IMR-90 (cell line): ENCODE data around the gene PRMT1. TPM values are rescaled to one million over a fixed set of nuclear protein-coding genes. Genes with fewer than 3 reads are reported as not detected.

Experiments
- ATAC-seq: fragments of 200-7000 bp; cut with Tn5 transposase; 2 replicates; pipeline ENCODE4 v1.9.1; 2020; ENCODE audit warnings: low read depth, mild to moderate bottlenecking, moderate library complexity
- BruUV-seq: library from RNA; stranded (reverse); fragments of 400-500 nt; replicated peaks from 2 replicates; lab custom pipeline; 2021; lab: Mats Ljungman, UMichigan
- CTCF ChIA-PET: fragments of 300-600 bp; formaldehyde crosslinking; extraction: SDS; loops from one replicate; lab custom pipeline; 2021; ENCODE audit warnings: antibody characterized with exemption; lab: Yijun Ruan, JAX
- POLR2A ChIA-PET: fragments of 300-600 bp; sonication (Branson Sonifier 250); formaldehyde crosslinking; loops from one replicate; lab custom pipeline; 2022; ENCODE audit warnings: antibody characterized with exemption; ENCODE audit not compliant: unreplicated experiment; lab: Charles Lee
- DNase-seq: peaks from one replicate; pipeline ENCODE4 v3.0.0; 2013
- H2AFZ ChIP-seq: replicated peaks from 2 replicates; pipeline ENCODE3; 2013; ENCODE audit warnings: low read length, mild to moderate bottlenecking; ENCODE audit not compliant: poor library complexity
- H2AK5ac ChIP-seq: 2 replicates; pipeline ENCODE4 v1.6.1; 2013; ENCODE audit warnings: low read depth, low read length, inconsistent platforms
- H2AK9ac ChIP-seq: replicated peaks from 2 replicates; pipeline ENCODE3; 2013; ENCODE audit warnings: mild to moderate bottlenecking, low read depth, low read length, moderate library complexity; ENCODE audit not compliant: poor library complexity
- H2BK120ac ChIP-seq: 2 replicates; pipeline ENCODE4 v1.6.1; 2013; ENCODE audit warnings: low read depth, low read length, inconsistent platforms
- H2BK15ac ChIP-seq: 3 replicates; pipeline ENCODE4 v1.6.1; 2013; ENCODE audit warnings: low read depth, low read length, inconsistent platforms
- H2BK20ac ChIP-seq: 2 replicates; pipeline ENCODE4 v1.6.1; 2013; ENCODE audit warnings: low read depth, mild to moderate bottlenecking, inconsistent platforms, low read length, moderate library complexity
- H2BK5ac ChIP-seq: 2 replicates; pipeline ENCODE4 v1.6.1; 2013; ENCODE audit warnings: mild to moderate bottlenecking, low read depth, low read length, inconsistent platforms; ENCODE audit not compliant: poor library complexity, severe bottlenecking
- H3K14ac ChIP-seq: replicated peaks from 2 replicates; pipeline ENCODE4 v1.6.1; 2013; ENCODE audit warnings: low read depth, low read length, inconsistent platforms
- H3K18ac ChIP-seq: 2 replicates; pipeline ENCODE4 v1.6.1; 2013; ENCODE audit warnings: low read depth, low read length, control low read depth
- H3K23ac ChIP-seq: 2 replicates; pipeline ENCODE4 v1.6.1; 2013; ENCODE audit warnings: low read depth, low read length, inconsistent platforms
- H3K27ac ChIP-seq: 2 replicates; pipeline ENCODE4 v1.5.1; 2013; ENCODE audit warnings: mild to moderate bottlenecking, control low read depth, low read length; ENCODE audit not compliant: insufficient read depth
- H3K27me3 ChIP-seq: 2 replicates; pipeline ENCODE4 v1.6.1; 2013; ENCODE audit warnings: low read length; ENCODE audit not compliant: control insufficient read depth, insufficient read depth
- H3K36me3 ChIP-seq: 2 replicates; pipeline ENCODE4 v1.6.1; 2013; ENCODE audit warnings: low read length, mixed read lengths; ENCODE audit not compliant: control insufficient read depth, insufficient read depth
- H3K4ac ChIP-seq: 2 replicates; pipeline ENCODE4 v1.6.1; 2013; ENCODE audit warnings: low read depth, low read length, inconsistent platforms
- H3K4me1 ChIP-seq: 2 replicates; pipeline ENCODE4 v1.6.1; 2013; ENCODE audit warnings: low read length, mixed read lengths; ENCODE audit not compliant: control insufficient read depth, insufficient read depth
- H3K4me2 ChIP-seq: 2 replicates; pipeline ENCODE4 v1.6.1; 2013; ENCODE audit warnings: low read depth, mild to moderate bottlenecking, control low read depth, low read length, moderate library complexity
- H3K4me3 ChIP-seq: 2 replicates; pipeline ENCODE4 v1.5.1; 2013; ENCODE audit warnings: low read depth, mild to moderate bottlenecking, control low read depth, low read length, moderate library complexity; ENCODE audit not compliant: insufficient read depth
- H3K56ac ChIP-seq: 2 replicates; pipeline ENCODE4 v1.6.1; 2013; ENCODE audit warnings: low read length, inconsistent platforms; ENCODE audit not compliant: insufficient read depth; ENCODE audit errors: extremely low read depth
- H3K79me1 ChIP-seq, 2 experiments: 2 replicates each; pipeline ENCODE4 v1.6.1; 2013; ENCODE audit warnings: low read length in 2 of 2, inconsistent platforms in 1 of 2, low read depth in 1 of 2
- H3K9ac ChIP-seq: 2 replicates; pipeline ENCODE4 v1.6.1; 2013; ENCODE audit warnings: low read depth, low read length, control low read depth
- H3K9me1 ChIP-seq: 2 replicates; pipeline ENCODE4 v1.6.1; 2013; ENCODE audit warnings: low read length, inconsistent platforms; ENCODE audit not compliant: insufficient read depth
- H3K9me3 ChIP-seq: 2 replicates; pipeline ENCODE4 v1.6.1; 2013; ENCODE audit warnings: low read length; ENCODE audit not compliant: control insufficient read depth, insufficient read depth
- H4K20me1 ChIP-seq: 2 replicates; pipeline ENCODE4 v1.6.1; 2013; ENCODE audit warnings: low read length, inconsistent platforms; ENCODE audit not compliant: insufficient read depth
- H4K5ac ChIP-seq: 2 replicates; pipeline ENCODE4 v1.6.1; 2013; ENCODE audit warnings: mild to moderate bottlenecking, low read depth, low read length, control low read depth
- H4K8ac ChIP-seq, 2 experiments: 2 replicates each; pipeline ENCODE4 v1.6.1; 2013; ENCODE audit warnings: low read depth in 2 of 2, low read length in 2 of 2, control low read depth in 1 of 2, inconsistent platforms in 1 of 2
- H4K91ac ChIP-seq: 2 replicates; pipeline ENCODE4 v1.6.1; 2013; ENCODE audit warnings: low read depth, low read length, inconsistent platforms; ENCODE audit not compliant: insufficient read depth
- BHLHE40 ChIP-seq: fragments of 150-350 bp; IDR thresholded peaks from 2 replicates; pipeline ENCODE4 v1.6.1; 2016; ENCODE audit warnings: mild to moderate bottlenecking, low read depth, low read length
- CTCF ChIP-seq: conservative IDR thresholded peaks from 2 replicates; pipeline ENCODE4 v1.5.1; 2012; ENCODE audit warnings: mild to moderate bottlenecking, low read depth, low read length, improper control_type of control experiment
- MXI1 ChIP-seq: IDR thresholded peaks from 2 replicates; pipeline ENCODE4 v1.6.1; 2012; ENCODE audit warnings: low read depth, mild to moderate bottlenecking, low read length, moderate library complexity, borderline replicate concordance
- POLR2A ChIP-seq: IDR thresholded peaks from 2 replicates; pipeline ENCODE4 v1.6.1; 2012; ENCODE audit warnings: mild to moderate bottlenecking, low read depth, low read length
- RFX5 ChIP-seq: IDR thresholded peaks from 2 replicates; pipeline ENCODE4 v1.8.0; 2012; ENCODE audit warnings: low read depth, mild to moderate bottlenecking, low read length, moderate library complexity
- WGBS, 2 experiments: methylation state at CpG; one replicate each; pipeline versions ENCODE4 v1.1.5 to v1.1.7; 2013; ENCODE audit warnings: missing lambda C conversion rate in 2 of 2; ENCODE audit not compliant: insufficient read length in 1 of 2; ENCODE audit errors: extremely low coverage in 2 of 2; 5-methylcytosine and 5-hydroxymethylcytosine counted together
- dilution Hi-C: fragments of 300-500 bp; cut with HindIII; formaldehyde crosslinking; loops from one replicate; pipeline ENCODE4 v1.14.3; 2018; ENCODE audit warnings: low sequenced_read_pairs; ENCODE audit not compliant: unreplicated experiment
- in situ Hi-C: fragments of 300-500 bp; cut with MboI; formaldehyde crosslinking; loops from 3 replicates; pipeline ENCODE4 v1.14.3; 2019; ENCODE audit warnings: low sequenced_read_pairs, inconsistent platforms, mixed read lengths
- intact Hi-C: fragments of 100-400 bp; cut with micrococcal nuclease; formaldehyde crosslinking; loops from 2 replicates; pipeline ENCODE4 v1.10.0; 2022
- polyA plus RNA-seq, 3 experiments: library from polyadenylated mRNA; depleted of rRNA; stranded (reverse); fragments of >200 nt; gene quantifications; 2 replicates each; pipeline ENCODE4 v1.2.3, GENCODE V29; 2012; ENCODE audit warnings: low replicate concordance in 1 of 3
- total RNA-seq: library from RNA; depleted of rRNA; stranded (reverse); fragments of >200 nt; gene quantifications from 2 replicates; pipeline ENCODE4 v1.2.3, GENCODE V29; 2012

The PRMT1 gene
- total and polyA plus RNA-seq, 2 of the 4 experiments (the other 2 are of a cell fraction) = 497 to 840 TPM

DNA sequence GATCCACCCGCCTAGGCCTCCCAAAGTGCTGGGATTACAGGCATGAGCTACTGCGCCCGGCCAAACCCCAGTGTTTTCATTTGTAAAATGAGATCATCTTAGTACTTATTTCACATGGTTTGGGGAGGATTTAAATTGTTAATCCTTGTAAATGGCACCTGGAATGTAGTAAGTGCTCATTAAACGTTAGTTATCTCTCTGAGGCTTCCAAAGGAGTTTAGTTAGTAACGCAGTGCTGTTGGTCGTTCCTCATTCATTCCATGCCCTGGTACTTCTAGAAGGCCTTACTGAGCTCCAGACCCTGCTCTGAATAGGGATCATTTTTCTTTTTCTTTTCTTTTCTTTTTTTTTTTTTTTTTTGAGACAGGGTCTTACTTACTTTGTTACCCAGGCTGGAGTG, 19.0 kb downstream of the PRMT1 start:
- H3K18ac ChIP-seq = no peak overlapping the region
- 0 out of 2 replicates have a peak, but pooled peaks cover 3% of the 10 kb centered on the region for H3K9me1 ChIP-seq
- H2BK20ac ChIP-seq = no peak overlapping the region
- H3K79me1 ChIP-seq = peaks cover 6 to 19% of the 10 kb centered on the region in 2 experiments; a peak in 3 of 4 replicates
- peaks cover 2% of the 10 kb centered on the region; the same call in 1 of the 2 replicates for H3K4me1 ChIP-seq
- no peak overlapping the region for H2BK120ac ChIP-seq
- no peaks in the 10 kb centered on the region for H3K27me3 ChIP-seq
- no peak overlapping the region for H4K91ac ChIP-seq
- no peaks in the 10 kb centered on the region for H4K20me1 ChIP-seq
- in situ Hi-C loops (no loop called here), intact Hi-C loops (no loop called here), dilution Hi-C loops (no loop called here)
- H2AK5ac ChIP-seq = no peak overlapping the region
- H3K14ac ChIP-seq = no peak overlapping the region
- BruUV-seq = no TSS peak
- no peak overlapping the region for H2AFZ ChIP-seq
- H2AK9ac ChIP-seq = no peak overlapping the region
- no peak overlapping the region for H3K4ac ChIP-seq
- peaks cover 17% of the 10 kb centered on the region for H3K36me3 ChIP-seq
- no peaks in the 10 kb centered on the region for H3K9me3 ChIP-seq
- ATAC-seq (no peak), DNase-seq (no peak)
- H4K8ac ChIP-seq = no peak overlapping the region
- H3K4me3 ChIP-seq = no peak overlapping the region
- no peak overlapping the region for H3K9ac ChIP-seq
- H3K4me2 ChIP-seq = no peak overlapping the region
- WGBS, 2 experiments = no CpG with 5 or more reads among the region's 6 CpGs
- H2BK5ac ChIP-seq = no peak overlapping the region
- no peak overlapping the region for H3K56ac ChIP-seq
- no peak overlapping the region for H2BK15ac ChIP-seq
- H4K5ac ChIP-seq = no peak overlapping the region
- ChIA-PET POLR2A (no interaction called here), CTCF (no interaction called here)
- TF ChIP-seq POLR2A = no peak
- no peak for TF ChIP-seq MXI1
- TF ChIP-seq RFX5 = no peak
- TF ChIP-seq CTCF = no peak
- no peak for TF ChIP-seq BHLHE40
- no peak overlapping the region for H3K27ac ChIP-seq
- H3K23ac ChIP-seq = no peak overlapping the region
